GM21381 (cell line): Measurements from ENCODE around the gene SREBF2.
A peak's percentile ranks its signal among the peaks of the same experiment; 100 is the strongest.

ENCODE experiments used
- ATAC-seq: cut with Tn5 transposase; IDR thresholded peaks from one replicate; pipeline ENCODE4 v1.9.1; 2021; ENCODE audit warnings: mild to moderate bottlenecking, moderate library complexity; ENCODE audit not compliant: unreplicated experiment

Gene SREBF2

DNA sequence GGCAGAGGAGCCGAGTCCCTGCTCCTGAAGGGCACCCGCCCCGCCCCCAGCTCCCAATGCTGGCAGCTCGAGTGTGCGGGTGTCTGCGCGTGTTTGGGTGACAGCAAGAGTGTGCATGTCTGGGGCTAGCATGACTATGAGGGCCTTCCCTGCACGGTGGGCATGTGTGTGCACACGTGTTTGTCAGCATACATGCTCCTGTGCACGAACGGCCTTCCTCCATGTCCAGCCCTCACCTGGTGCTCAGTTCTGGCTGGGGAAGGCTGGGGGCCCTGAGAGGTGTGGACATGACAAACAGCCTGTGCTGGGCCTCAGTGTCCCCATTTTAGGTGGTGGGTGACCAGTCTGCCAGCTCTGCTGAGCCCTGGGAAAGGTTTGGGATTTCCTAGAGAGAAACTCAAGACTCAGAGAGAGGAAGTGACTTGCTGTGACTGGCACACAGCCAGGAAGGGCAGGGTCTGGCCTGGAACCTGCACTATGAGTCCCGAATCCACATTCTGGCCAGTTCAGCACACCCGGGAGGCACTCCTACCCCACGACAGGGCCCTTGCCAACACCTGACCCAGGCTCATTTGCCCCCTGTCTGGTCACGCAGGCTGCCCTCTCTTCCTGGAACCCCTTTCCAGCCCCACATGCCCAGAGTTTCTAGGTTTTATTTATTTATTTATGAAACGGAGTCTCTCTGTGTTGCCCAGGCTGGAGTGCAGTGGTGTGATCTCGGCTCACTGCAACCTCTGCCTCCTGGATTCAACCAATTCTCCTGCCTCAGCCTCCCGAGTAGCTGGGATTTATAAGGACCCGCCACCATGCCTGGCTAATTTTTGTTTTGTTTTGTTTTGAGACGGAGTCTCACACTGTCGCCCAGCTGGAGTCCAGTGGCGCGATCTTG, 85.2 kb downstream of the SREBF2 start:
- no peak for ATAC-seq

DNA sequence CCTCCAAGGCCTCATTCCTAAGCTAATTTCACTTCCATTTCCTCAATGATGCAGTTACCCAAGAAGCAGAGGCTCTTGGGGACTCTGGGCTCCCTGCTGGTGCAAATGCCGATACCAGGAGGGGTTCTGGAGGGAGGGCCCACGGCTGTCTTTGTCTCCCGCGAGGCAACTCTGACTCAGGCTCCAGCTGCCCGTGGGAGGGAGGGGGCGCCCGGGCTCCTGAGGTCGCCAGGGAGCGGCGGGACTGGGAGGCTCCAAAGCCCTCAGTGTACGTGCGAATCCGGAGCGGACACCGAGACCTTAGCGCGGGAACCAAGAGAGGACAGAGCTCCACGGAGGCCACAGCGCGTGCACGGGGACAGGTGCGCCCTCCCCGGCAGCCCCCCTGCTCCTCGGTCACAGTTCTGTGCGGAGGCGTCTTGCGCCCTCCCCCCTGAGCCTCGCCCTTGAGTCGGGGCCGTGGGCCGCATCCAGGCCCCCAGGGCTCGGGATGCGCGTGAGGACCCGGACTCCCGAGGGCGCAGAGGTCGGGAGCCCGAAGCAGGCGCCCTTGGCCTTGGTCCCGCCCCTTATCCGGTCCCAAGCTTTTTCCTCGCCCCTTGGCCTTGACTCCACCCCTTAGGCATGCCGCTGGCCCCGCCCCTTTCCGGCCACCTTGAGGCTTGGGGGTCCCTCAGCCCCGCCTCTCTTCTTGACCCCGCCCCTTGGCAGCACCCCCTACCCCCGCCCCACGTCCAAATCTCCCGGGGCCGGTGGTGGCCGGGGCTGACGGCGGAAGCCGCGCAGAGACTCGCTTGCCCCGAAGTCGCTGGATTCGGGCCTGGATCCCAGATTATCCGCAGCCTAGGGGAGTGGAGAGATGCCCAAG, 86.7 kb downstream of the SREBF2 start:
- peak; percentile 44 for ATAC-seq

DNA sequence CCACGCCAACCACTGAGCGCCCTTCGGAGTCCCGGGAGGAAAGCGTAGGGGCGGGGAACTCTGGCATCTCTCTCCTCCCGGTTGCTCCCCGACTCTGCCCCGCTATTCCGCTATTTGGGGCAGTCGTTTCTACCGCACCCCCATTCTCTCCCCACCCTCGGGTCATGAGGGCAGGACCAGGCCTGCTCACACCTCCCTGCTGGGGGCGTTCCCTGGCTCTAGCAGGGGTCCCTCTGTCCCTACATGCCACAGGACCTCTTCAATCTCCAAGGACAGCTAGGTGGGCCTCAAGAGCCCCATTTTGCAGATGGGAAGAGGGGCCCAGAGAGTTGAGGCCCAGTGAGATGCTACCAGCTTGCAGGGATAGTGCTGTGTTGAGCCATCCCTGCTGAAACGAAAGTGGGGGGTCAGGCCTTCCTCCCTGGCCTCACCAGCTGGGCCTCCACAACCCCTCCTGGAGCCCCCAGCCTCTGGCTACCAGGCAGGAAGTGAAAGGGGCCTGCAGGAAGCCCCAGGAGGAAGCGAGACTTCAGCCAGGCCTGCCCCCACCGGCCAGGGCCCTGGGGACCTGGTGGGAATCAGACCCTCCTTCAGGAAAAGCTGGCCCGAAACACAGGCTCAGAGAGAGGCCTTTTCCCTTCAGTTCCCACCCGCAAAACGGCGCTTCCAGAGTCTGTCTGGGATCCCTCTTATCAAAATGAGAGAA, 87.5 kb downstream of the SREBF2 start:
- peak; percentile 21 for ATAC-seq

DNA sequence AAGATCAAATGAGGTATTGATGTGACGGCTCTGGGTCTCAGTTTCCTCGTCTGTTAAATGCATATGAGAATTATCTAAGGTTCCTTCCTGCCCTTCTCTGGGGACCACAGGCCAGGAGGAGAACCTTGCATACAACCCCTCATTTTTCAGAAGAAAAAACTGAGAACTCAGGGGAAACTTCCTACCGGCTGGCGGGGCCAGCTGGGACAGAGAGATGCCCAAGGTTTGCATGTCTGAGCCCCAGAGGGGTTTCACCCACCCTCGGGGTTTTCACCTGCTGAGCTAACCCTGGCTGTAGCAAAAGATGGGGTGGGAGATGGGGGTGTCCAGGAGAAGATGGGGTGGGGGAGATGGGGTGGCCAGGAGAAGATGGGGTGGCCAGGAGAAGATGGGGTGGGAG, 89.4 kb downstream of the SREBF2 start:
- no peak for ATAC-seq

DNA sequence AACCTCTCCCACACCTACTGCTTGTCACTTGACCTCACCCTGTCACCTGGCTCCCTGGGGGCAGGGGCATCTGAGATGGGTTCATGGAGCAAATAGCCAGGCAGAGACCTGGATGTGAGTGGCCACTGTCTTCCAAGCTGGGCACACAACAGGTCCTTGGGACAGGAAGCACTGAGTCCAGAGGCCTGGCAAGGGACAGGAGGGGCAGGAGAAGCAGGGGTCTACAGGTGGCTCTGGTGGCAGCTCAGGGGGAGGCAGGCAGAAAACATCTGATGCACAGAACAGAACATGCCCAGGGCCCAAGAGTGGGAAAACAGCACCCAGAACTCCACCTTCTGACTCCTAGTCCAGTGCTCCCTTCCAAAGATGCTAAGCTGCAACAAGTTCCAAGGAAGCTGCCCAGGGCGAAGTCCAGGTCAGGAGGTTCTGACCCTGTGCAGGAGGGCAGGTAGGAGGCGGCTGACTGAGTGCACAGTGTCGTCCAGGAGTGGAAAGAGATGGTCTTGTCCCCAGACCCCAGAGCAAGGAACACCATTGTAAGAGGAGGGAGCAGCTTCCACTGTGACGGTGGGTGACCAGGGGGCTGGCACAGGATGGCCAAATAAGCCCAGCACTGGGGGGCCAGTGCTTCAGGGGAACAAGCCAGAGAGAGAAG, 90.2 kb downstream of the SREBF2 start:
- no peak for ATAC-seq

DNA sequence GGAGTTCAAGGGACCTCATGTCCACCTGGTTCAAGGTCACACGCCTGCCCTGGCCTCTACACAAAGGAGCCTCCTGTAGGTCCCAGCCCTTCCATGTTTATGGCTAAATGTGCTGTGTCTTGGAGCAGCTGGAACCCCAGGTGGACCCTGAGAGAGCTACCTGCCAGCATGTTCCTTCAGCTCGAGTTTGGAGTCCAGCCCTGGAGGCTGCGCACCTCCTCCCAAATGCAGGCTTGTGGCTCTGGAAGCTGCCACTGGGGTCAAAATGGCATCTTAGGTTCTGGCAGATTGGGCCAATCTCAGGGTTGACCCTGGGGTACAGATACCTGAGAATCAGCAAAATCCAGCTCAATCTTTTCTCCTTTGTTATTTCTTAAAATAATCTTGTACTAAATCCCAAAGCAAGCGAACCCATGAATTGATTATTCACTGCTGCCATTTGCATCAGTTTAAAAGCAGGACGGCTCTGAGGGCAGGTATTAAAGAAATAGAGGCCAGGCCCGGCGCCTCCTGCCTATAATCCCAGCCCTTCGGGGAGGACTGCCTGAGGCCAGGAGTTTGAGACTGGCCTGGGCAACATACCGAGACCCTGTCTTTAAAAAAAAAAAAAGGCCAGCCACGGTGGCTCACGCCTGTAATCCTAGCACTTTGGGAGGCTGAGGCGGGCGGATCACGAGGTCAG, 90.8 kb downstream of the SREBF2 start:
- no peak for ATAC-seq

DNA sequence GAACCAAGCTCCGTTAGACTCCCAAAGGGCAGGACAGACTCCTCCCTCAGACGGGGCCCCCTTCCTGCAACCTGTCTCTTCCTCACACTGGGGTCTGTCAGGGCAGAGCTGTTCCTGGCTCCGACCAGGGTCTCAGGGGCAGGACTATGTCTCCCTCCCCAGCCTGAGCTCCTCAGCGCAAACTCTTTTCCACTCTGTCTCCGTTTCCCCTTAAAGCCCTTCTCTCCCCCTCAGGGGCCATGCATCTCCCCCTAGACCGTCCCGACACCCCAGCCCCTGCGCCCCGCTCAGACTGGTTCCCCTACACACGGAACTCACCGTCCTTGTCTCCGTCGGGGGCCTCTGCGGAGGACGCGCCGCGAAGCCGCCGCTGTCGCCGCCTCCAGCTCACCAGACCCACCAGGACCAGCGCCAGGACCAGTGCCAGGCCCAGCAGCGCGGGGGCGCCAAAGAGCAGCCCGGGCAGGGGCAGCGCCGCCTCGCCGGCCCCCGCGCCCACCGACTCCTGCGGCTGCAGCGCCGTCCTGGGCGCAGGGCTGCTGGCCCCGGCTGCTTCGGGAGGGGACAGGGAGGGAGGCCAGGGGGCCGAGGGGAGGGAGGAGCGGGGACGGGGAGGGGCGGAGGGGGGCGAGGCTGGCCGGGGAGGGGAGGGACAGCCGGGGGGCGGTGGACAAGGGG, 93.0 kb downstream of the SREBF2 start:
- peak; percentile 33 for ATAC-seq

DNA sequence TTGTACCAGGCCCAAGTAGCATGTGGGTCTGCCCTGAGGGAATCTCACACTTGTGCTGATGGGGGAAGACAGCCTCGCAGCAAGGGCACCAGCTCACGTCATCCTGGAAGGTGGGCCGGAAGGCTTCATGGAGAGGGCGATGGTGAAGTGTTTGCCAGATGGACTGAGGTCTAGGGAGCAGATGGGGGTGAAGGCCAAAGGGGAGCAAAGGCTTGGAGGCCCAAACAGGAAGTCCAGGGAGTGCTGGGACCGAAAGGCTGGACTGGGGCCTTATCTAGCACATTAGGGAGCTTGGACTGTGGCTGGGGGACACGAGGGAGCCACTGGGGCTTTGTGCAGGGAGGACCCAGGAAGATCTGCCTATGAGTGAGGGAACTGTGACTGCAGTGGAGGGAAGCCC, 94.9 kb downstream of the SREBF2 start:
- no peak for ATAC-seq

DNA sequence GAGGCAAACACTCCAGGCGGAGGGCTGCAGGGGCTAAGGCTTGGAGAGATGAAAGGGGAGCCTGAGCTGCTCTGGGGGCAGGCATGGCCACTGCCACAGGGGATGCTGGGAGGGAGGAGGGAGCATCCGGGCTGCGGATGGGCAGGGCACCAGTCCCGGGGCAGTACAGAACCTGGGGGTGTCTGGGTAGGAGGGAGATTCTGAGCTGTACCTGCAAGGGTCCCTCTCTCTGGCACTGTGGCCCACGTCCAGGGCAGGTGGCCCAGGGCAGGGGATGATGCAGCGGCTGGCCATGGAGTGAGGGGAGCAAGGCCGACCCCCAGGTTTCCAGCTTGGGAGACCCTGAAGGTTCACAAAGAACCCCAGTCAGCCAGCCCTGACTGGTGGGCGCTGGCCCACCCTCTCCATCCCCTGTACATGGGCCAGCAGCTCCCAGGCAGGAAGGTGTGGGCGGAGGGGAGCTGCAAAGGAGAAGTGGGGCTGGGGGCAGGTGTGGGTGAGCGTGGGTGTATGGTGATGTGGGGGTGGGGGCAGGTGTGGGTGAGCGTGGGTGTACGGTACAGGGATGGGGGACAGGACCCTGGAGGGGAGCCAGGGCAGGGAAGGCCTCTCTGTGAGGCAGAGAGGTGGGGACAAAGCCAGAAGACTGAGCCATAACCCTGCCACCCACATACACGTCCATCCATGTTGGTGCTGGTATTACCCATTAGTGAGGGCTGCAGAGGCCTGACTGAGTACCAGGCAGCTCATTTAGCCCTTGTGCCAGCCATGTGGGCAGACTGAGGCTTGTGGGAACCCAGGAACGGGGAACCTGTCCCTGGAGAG, 95.9 kb downstream of the SREBF2 start:
- ATAC-seq, result no peak

DNA sequence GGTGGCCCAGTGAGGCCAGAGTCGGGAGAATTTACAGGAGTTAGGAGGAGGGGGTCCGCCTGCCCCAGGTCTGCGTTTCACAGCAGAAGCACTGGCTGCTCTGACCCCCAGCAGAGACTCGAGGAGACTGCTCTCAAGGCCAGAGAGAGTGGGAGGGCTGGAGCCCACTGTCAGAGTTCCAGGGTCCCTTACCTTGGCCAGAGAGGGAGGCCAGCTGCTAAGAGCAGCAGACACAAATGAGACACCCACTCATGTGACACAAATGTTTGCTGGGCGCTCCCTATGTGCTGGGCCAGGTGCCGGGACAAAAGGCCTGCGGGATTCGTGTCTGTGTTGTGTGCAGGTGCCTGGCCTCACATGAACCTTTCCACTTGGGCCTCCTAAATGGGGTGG, 96.5 kb downstream of the SREBF2 start:
- no peak for ATAC-seq

DNA sequence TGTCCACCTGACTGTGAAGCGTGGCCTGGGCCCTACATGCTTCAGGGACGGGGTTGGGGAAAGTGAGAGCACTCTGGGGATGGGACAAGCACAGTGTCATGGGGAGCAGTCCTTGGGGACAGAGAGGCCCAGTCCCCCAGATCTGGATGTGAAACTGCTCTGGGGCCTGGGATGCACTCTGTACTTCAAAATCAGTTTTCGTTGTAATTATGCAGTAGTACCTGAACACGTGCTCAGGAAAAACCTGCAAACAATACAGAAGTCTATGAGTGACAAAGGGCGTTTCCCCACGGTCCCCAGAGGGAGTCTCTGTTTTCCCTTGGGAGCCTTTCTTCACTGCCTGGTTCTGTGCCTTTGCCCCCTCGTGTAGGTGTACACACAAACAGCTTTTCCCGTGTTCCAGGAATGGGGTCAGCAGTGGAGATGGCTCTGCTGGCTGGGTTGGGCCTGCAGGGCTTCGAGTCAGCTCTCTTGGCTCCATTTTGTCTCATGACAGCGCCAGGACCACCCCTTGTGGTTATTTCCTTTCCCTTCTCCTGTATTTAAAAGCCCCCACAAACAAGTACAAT, 98.9 kb downstream of the SREBF2 start:
- ATAC-seq, result no peak

DNA sequence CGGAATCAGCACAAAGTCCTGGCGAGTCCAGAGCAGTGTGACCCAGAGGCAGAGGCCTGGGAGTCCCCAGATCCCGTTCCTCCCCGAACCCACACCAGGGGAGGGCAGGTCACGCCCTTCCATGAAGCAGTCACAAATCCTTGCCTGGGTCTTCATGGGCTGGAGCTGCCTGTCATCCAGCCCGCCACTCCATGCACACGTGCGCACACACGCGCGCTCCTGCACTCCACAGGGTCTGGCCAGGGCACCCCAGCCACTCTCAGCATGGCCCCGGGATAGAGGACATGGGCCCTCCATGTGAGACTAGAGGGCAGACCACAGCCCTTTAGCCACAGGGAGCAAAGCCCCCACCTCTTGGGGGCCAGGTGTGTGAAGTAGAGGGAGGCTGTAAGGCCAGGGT, 99.4 kb downstream of the SREBF2 start:
- ATAC-seq, result no peak

DNA sequence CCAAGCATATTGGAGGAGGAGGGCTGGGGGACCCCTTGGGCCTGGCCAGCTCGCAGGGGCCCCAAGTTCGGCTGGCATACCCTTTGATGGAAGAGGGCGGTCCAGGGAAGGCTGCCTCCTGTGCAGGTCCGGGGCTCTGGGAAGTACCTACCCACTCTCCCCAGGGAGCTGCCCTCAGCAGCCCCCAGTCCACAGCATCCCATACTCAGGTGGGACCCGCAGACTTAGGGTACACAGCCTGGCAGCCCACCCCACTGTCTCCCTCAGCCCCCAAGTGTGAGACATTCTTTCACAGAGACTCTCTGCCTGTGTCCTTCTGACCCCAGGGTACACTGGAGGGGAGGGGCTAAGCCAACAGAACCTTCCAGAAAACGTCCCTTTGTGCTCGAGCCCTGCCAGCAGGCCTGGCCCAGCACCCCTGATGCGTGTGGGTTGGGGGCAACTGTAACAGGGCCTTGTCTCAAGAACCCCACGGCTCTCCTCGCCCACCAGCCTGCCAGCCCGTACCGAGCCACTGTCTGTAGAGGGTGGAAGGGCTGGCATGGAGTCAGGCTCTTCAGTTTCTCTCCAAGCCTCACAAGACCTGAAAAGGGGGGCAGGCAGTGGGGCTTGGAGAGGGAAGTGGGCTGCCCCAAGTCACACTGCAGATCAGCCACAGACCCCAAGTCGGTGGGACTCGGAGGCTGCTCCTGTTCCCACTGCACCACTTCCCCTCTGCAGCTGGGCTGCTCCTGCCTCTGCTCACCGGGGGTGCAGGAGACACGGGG, 100.7 kb downstream of the SREBF2 start:
- ATAC-seq, result no peak

DNA sequence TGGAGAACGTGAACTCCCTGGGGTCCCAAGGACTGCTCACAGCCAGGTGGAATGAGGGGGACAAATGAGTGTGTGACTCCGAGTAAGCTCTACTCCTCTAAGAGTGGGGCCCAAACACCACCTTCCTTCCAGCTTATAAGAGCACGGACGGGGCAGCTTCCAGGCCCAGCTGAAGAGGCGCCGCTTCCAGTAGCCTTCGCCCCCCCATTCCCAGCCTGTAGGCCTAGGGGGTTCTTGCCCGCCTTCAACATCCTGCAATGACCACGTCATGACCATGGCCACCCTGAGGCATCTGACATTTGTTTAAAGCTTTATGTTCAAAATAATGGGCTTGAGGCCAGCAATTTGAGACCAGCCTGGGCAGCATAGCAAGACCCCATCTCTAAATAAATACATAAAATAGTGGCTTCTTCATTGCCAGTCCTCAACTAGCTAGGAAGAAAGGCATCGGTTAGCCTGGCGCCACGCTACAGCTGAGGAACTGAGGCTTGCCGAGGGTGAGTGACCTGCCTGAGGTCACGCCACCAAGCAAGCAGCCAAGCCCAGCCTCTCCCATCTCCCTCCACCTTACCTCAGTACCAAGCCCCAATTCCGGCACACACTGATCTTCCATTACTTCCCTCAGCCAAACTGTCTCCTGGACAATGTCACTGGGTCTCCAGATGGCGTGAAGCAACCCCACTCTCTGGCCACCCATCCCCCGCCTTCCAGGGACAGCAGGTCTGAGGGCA, 101.5 kb downstream of the SREBF2 start:
- ATAC-seq, result no peak

DNA sequence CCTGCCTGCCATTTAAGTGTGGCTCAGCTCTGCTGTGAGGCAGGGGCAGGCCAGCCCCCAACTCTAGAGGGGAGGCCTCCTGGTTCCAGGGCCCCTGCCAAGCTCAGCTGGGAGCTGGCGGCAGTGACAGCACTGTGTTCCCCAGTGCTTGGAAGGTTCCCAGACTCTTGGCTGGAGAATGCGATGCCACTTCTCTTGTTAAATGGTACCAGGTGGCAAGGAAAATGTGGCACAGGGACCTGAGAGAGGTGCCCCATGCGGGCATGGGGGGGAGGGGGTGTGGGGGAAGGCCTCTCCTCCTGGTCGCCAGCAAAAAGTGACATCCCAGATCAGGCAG, 102.1 kb downstream of the SREBF2 start:
- ATAC-seq, result no peak

DNA sequence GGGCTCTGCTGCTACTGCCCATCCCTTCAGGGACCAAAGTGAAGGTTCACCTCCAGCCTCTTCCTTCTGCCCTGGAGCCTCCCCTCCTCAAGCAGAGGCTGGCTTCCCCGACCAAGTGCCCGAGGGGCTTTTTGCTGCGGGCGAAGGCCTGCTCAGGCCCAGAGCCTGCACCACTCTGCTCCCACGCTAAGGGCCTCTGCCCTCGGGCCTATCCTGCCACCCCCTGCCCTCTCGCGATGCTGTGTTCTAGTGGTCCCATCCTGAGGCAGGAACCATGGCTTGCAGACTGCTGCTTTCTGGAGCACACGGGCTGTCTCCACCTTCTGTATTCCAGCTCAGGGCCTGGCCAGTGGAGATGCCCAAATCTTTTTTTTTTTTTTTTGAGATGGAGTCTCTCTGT, 102.6 kb downstream of the SREBF2 start:
- ATAC-seq, result no peak

DNA sequence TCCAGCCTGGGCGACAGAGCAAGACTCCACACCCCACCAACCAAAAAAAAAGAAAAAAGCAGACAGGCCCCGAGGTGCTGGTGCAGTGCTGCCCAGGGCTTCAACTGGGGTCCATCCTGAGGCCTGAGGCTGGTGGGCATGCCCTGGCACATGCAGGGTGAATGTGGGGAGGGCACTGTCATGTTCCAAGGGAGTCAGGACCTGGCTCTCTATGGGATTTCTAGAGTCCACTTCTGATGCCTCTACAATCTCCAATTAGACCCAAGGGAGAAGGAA, 103.9 kb downstream of the SREBF2 start:
- no peak for ATAC-seq
